AG04450 (cell line): ENCODE data around the gene GNG13. TPM values are rescaled to one million over a fixed set of nuclear protein-coding genes. Genes with fewer than 3 reads are reported as not detected.

Experiments
- CTCF ChIA-PET: fragments of 300-600, 350-600 bp; formaldehyde crosslinking; extraction: SDS; loops from one replicate; lab custom pipeline; 2022; ENCODE audit warnings: antibody characterized with exemption, inconsistent platforms; lab: Charles Lee
- POLR2A ChIA-PET: fragments of 350-600 bp; formaldehyde crosslinking; extraction: SDS; loops from one replicate; lab custom pipeline; 2021; ENCODE audit warnings: antibody characterized with exemption, inconsistent platforms; lab: Yijun Ruan, JAX
- DNase-seq: peaks from one replicate; pipeline ENCODE4 v3.0.0-alpha.2; 2011; ENCODE audit warnings: low read depth, low spot score
- H3K27ac ChIP-seq: one replicate; pipeline ENCODE4 v1.5.1; 2012; ENCODE audit warnings: low read depth, low read length, control low read depth
- H3K27me3 ChIP-seq: one replicate; pipeline ENCODE4 v1.6.0; 2012; ENCODE audit warnings: low read length; ENCODE audit not compliant: control insufficient read depth, insufficient read depth
- H3K4me3 ChIP-seq: 2 replicates; pipeline ENCODE4 v1.5.1; 2011; ENCODE audit warnings: mild to moderate bottlenecking, low read depth, low read length, control low read depth
- H3K9me3 ChIP-seq: 2 replicates; pipeline ENCODE4 v1.5.1; 2012; ENCODE audit warnings: low read length; ENCODE audit not compliant: control insufficient read depth, insufficient read depth
- polyA minus RNA-seq: library from RNA; depleted of rRNA, polyadenylated mRNA; stranded (reverse); fragments of >200 nt; gene quantifications from 2 replicates; pipeline ENCODE4 v1.2.3, GENCODE V29; 2011; rRNA and poly(A)+ RNA removed
- polyA plus RNA-seq: library from polyadenylated mRNA; depleted of rRNA; stranded (reverse); fragments of >200 nt; gene quantifications from 2 replicates; pipeline ENCODE4 v1.2.3, GENCODE V29; 2011; rRNA removed
- TF ChIP-seq, protein P1 (sequence below): IDR thresholded peaks from 2 replicates; pipeline ENCODE4 v1.5.1; 2011; ENCODE audit warnings: low read depth, low read length, control low read depth, inconsistent platforms

Gene GNG13, protein sequence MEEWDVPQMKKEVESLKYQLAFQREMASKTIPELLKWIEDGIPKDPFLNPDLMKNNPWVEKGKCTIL
- polyA plus RNA-seq (not detected in 2 replicates), polyA minus RNA-seq (not detected in 2 replicates)

DNA sequence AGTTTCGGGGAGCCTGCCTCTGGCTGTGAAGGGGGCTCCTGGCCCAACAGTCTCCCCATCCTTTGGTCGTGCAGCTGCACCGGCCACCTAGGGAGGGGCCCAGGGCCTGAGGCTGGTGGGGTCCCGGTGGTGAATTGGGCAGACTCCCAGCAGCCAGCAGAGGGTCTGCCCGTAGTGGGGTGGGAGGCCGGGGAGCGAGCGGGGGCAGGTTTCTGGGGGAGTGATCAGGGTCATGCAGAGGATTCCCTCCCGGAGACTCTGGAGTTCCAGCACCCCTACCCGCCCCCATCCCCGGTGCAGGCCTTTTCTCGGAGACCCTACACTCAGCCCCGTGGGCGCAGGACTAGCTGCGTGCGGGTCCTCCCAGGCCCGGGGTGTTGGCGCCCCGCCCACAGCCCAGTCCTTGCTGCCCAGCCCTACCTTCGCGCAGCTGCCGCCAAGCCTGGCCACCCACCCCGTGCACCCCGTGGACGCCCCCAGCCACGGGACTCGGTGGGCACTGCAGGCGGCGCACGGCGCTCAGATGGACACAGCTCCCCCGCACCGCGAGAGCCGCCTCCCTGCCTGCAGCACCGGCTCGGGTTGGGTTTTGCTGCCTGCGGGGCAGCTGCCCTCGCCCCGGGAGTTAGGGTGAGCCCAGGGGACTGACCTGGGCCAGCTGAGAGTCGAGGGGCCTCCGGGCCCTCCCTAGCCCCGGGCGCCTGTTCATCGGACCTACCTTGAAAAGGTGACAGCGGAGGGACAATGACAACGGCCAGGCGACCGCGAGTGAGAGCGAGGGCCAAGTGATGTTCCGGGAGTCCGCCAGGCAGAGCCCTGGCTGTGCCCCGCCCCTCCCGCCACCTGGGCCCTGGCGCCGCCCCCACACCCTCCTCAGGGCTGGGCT is at the start of gene GNG13:
Gene GNG13 (minus strand): TSS at position 787 of the 886 bp plus-strand sequence. CDS start 1,657 bp downstream, outside the sequence.
- Histone ChIP-seq H3K9me3 (peaks cover 10% of the 10 kb centered on the region; the same call in 1 of the 2 replicates), H3K4me3 (no peak within 1 kb of the TSS), H3K27ac (no peak within 1 kb of the TSS), H3K27me3 (peaks cover 23% of the 10 kb centered on the region)
- TF ChIP-seq, protein P1, sequence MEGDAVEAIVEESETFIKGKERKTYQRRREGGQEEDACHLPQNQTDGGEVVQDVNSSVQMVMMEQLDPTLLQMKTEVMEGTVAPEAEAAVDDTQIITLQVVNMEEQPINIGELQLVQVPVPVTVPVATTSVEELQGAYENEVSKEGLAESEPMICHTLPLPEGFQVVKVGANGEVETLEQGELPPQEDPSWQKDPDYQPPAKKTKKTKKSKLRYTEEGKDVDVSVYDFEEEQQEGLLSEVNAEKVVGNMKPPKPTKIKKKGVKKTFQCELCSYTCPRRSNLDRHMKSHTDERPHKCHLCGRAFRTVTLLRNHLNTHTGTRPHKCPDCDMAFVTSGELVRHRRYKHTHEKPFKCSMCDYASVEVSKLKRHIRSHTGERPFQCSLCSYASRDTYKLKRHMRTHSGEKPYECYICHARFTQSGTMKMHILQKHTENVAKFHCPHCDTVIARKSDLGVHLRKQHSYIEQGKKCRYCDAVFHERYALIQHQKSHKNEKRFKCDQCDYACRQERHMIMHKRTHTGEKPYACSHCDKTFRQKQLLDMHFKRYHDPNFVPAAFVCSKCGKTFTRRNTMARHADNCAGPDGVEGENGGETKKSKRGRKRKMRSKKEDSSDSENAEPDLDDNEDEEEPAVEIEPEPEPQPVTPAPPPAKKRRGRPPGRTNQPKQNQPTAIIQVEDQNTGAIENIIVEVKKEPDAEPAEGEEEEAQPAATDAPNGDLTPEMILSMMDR, result no peak
- DNase-seq, result no peak
- ChIA-PET CTCF (no interaction called here), POLR2A (interaction anchor here (1.5 kb wide), 1 partner anchor 12 kb away, joined by 4 read pairs; the partner anchor contains the start of genes CHTF18 and RPUSD1)

DNA sequence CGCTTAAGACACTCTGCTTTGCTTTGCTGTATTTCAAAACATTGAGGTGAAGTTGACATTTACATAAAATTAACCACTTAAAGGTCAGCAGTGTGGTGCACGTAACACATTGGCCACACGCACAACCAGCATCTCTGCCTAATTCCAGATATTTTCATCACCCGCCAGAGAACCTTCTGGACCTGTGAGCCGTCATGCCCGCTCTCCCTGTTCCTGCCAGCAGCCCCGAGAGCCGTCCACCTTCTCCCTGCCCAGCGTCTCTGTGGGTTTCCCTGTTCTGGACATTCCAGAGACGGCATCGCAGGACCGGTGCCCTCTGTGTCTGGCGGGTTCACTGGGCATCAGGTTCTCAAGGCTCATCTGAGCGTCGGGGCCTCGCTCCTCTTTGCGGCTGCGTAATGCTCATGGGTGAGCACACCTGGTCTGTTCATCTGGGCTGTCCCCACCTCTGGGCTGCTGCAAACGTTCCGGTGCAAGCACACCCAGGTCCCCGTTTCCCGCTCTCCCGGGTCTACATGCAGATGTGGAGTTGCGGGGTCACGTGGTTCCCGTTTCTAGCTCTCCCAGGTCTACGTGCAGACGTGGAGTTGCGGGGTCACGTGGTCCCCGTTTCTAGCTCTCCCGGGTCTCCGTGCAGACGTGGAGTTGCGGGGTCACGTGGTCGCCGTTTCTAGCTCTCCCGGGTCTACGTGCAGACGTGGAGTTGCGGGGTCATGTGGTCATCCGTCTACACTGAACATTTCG is 48.1 kb upstream of the GNG13 start:
- Histone ChIP-seq H3K27ac (no peak overlapping the region), H3K27me3 (no peaks in the 10 kb centered on the region), H3K9me3 (peaks cover 93% of the 10 kb centered on the region), H3K4me3 (no peak overlapping the region)
- POLR2A ChIA-PET, result no interaction called here
- TF ChIP-seq, protein P1, result no peak
- CTCF ChIA-PET, result no interaction called here
- DNase-seq, result no peak

DNA sequence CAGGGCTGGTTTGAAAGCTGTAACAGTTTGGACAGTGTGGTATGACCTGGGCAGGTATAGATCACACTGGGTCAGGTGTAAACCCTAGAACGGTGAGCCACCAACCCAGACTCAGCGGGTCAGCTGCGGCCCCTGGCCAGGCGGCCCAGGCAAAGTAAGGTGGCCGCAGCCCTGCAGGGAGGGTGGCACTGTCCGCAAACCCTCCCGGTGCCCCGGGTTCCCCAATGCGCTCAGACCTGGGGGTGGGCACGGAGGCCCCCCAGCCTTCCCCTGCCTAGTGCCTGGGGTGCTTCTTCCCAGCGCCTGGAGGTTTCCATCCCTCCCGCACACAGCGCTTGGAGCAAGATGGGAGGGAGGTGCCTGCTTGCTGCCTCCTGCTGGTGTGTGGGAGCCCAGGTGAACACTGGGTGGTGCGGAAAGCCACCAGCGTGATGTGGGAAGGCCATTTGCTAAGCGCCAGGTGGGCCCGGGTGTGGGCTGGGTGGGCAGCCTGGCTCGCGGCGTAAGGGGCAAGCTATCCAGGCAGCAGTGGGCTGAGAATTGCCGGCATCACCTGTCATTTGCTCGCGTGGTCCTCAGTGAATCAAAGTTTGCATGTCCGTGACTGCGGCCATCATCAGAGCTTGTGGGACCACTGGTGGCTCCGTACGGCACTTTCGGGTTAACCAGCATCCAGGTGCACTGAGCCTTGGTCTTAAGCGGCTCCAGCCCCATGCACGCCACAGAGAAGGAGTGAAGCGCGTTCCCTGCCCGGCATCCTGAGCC is 47.3 kb upstream of the GNG13 start:
- CTCF ChIA-PET, result no interaction called here
- TF ChIP-seq, protein P1, result no peak
- Histone ChIP-seq H3K4me3 (no peak overlapping the region), H3K9me3 (peaks cover 92% of the 10 kb centered on the region), H3K27me3 (no peaks in the 10 kb centered on the region), H3K27ac (no peak overlapping the region)
- POLR2A ChIA-PET, result no interaction called here
- DNase-seq, result no peak

DNA sequence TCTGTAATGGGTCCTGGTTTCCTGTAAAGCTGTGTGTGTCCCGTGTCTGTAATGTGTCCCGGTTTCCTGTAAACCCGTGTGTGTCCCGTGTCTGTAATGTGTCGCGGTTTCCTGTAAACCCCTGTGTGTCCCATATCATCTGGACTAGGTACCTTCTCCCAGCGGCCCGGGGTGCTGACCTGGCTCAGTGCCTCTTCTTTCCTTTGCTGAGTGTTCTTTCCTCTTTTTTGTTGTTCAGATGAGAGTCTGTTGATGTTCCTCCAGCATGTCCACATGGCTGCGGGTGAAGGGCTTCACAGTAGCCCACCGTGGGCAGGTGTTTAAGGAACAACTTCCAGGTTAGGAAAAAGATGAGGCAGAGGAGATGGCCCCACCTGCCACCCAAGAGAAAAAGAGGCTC is 46.6 kb upstream of the GNG13 start:
- Histone ChIP-seq H3K4me3 (no peak overlapping the region), H3K9me3 (peaks cover 92% of the 10 kb centered on the region), H3K27ac (no peak overlapping the region), H3K27me3 (no peaks in the 10 kb centered on the region)
- TF ChIP-seq, protein P1, result no peak
- POLR2A ChIA-PET, result no interaction called here
- no peak for DNase-seq
- CTCF ChIA-PET, result no interaction called here
